ENCODE results near the gene IKZF2.

IKZF2 gene

DNA sequence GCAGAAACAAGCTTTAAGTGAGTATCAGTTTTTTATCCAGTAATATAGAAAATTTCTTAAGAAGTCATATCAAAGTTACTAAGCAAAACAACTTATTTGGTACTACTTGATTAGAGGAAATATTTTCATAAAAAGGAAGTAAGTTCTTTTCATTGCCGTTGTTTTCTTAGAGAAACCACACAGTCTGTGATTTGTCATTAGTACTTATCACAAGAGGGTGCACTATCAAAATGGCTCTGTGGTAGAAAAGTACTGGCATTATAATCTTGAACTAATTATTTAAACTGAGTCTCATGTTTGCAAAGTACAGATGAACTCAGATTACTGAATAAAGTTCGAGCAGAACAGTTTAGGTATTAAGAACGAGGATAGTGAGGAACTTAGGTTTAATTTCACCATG lies 93.4 kb downstream of the IKZF2 start:
- no peaks in the 10 kb centered on the region for H3K9me2 ChIP-seq (replicated peaks; ENCODE audit: insufficient read depth, low read length)
- no peaks in the 10 kb centered on the region; the same call in 1 of the 2 replicates for H3K4me1 ChIP-seq (ENCODE audit: low read length)
- H2AFZ ChIP-seq (ENCODE audit: low read length): no peak overlapping the region
- H3K9ac ChIP-seq (ENCODE audit: low read length): no peak overlapping the region
- no peaks in the 10 kb centered on the region for H3K36me3 ChIP-seq (replicated peaks; ENCODE audit: insufficient read depth, low read length)
- H3F3A ChIP-seq (ENCODE audit: insufficient read depth, low read length): no peaks in the 10 kb centered on the region
- H3K27me3 ChIP-seq (replicated peaks; ENCODE audit: insufficient read depth, low read length): no peaks in the 10 kb centered on the region
- no peak overlapping the region for H3K4me3 ChIP-seq (ENCODE audit: low read length)
- H3K27ac ChIP-seq (ENCODE audit: low read length): no peak overlapping the region
- DNase-seq: no peak
- H3K79me2 ChIP-seq (ENCODE audit: low read length): no peaks in the 10 kb centered on the region
- TF ChIP-seq EZH2phosphoT487 (IDR thresholded peaks at IDR 0.05; ENCODE audit: low read length) (no peak), CTCF (IDR thresholded peaks at IDR 0.05; ENCODE audit: low read length) (no peak), EZH2 (optimal IDR thresholded peaks at IDR 0.05; ENCODE audit: low read depth, low read length) (no peak)
- no peaks in the 10 kb centered on the region for H4K20me1 ChIP-seq (ENCODE audit: insufficient read depth, low read length)
- no peak overlapping the region for H3K4me2 ChIP-seq (ENCODE audit: low read depth, low read length)
- H3K9me3 ChIP-seq (replicated peaks; ENCODE audit: insufficient read depth, low read length): no peaks in the 10 kb centered on the region; the same call in 1 of the 2 replicates

- no peaks in the 10 kb centered on the region for H3K36me3 ChIP-seq (replicated peaks; ENCODE audit: insufficient read depth, low read length)
- no peaks in the 10 kb centered on the region for H3F3A ChIP-seq (ENCODE audit: insufficient read depth, low read length)
- no peaks in the 10 kb centered on the region for H3K79me2 ChIP-seq (ENCODE audit: low read length)
- no peaks in the 10 kb centered on the region for H3K9me2 ChIP-seq (replicated peaks; ENCODE audit: insufficient read depth, low read length)
- no peak overlapping the region for H3K4me3 ChIP-seq (ENCODE audit: low read length)
- H3K4me2 ChIP-seq (ENCODE audit: low read depth, low read length): no peak overlapping the region
- no peaks in the 10 kb centered on the region for H3K4me1 ChIP-seq (ENCODE audit: low read length)
- no peak for DNase-seq
- no peak overlapping the region for H3K9ac ChIP-seq (ENCODE audit: low read length)
- H3K9me3 ChIP-seq (replicated peaks; ENCODE audit: insufficient read depth, low read length): no peaks in the 10 kb centered on the region
- no peak overlapping the region for H2AFZ ChIP-seq (ENCODE audit: low read length)
- H4K20me1 ChIP-seq (ENCODE audit: insufficient read depth, low read length): no peaks in the 10 kb centered on the region
- H3K27me3 ChIP-seq (replicated peaks; ENCODE audit: insufficient read depth, low read length): no peaks in the 10 kb centered on the region
- no peak overlapping the region for H3K27ac ChIP-seq (ENCODE audit: low read length)
- no peak for TF ChIP-seq EZH2 (optimal IDR thresholded peaks at IDR 0.05; ENCODE audit: low read depth, low read length)
- TF ChIP-seq EZH2phosphoT487 (IDR thresholded peaks at IDR 0.05; ENCODE audit: low read length): no peak
- TF ChIP-seq CTCF (IDR thresholded peaks at IDR 0.05; ENCODE audit: low read length): no peak
Measured at GRCh38 chr2:213046431-213046830, 105.0 kb downstream of the IKZF2 start.

DNA sequence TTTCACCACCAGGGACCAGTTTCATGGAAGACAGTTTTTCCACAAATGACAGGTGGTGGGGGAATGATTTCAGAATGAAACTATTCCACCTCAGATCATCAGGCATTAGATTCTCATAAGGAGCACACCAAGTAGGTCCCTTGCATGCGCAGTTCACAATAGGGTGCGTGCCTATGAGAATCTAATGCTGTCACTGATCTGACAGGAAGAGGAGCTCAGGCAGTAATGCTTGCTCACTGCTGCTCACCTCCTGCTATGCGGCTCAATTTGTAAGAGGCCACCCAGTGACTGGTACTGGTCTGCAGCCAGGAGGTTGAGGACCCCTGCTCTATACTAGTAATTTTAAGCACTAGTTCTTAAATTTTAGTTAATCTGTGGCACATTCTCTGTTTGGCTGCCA lies 107.8 kb downstream of the IKZF2 start:
- H2AFZ ChIP-seq (ENCODE audit: low read length): no peak overlapping the region
- TF ChIP-seq EZH2 (optimal IDR thresholded peaks at IDR 0.05; ENCODE audit: low read depth, low read length) (no peak), CTCF (IDR thresholded peaks at IDR 0.05; ENCODE audit: low read length) (no peak), EZH2phosphoT487 (IDR thresholded peaks at IDR 0.05; ENCODE audit: low read length) (no peak)
- H3K27me3 ChIP-seq (replicated peaks; ENCODE audit: insufficient read depth, low read length): no peaks in the 10 kb centered on the region
- no peaks in the 10 kb centered on the region for H4K20me1 ChIP-seq (ENCODE audit: insufficient read depth, low read length)
- no peaks in the 10 kb centered on the region for H3K79me2 ChIP-seq (ENCODE audit: low read length)
- H3K4me1 ChIP-seq (ENCODE audit: low read length): no peaks in the 10 kb centered on the region
- no peak overlapping the region for H3K9ac ChIP-seq (ENCODE audit: low read length)
- H3K27ac ChIP-seq (ENCODE audit: low read length): no peak overlapping the region
- no peaks in the 10 kb centered on the region for H3K36me3 ChIP-seq (replicated peaks; ENCODE audit: insufficient read depth, low read length)
- H3K9me3 ChIP-seq (replicated peaks; ENCODE audit: insufficient read depth, low read length): no peaks in the 10 kb centered on the region
- no peak overlapping the region for H3K4me2 ChIP-seq (ENCODE audit: low read depth, low read length)
- H3K9me2 ChIP-seq (replicated peaks; ENCODE audit: insufficient read depth, low read length): no peaks in the 10 kb centered on the region
- DNase-seq: no peak
- H3K4me3 ChIP-seq (ENCODE audit: low read length): no peak overlapping the region
- no peaks in the 10 kb centered on the region for H3F3A ChIP-seq (ENCODE audit: insufficient read depth, low read length)

All from MM.1S (cell line).